GM12878 (cell line): ENCODE results near the gene HAGHL. TPM values are rescaled to one million over a fixed set of nuclear protein-coding genes. Genes with fewer than 3 reads are reported as not detected.
"Not testable (repeated sequence)": the region's sequence is repeated elsewhere in the genome, so short reads cannot be mapped to it uniquely, and the experiment has no call there.

Experiments
- ATAC-seq: fragments of 200-7000 bp; cut with Tn5 transposase; 3 replicates; pipeline ENCODE4 v1.9.1; 2020; ENCODE audit warnings: mild to moderate bottlenecking, moderate library complexity
- BruUV-seq: library from RNA; stranded (reverse); fragments of 400-500 nt; replicated peaks from 2 replicates; lab custom pipeline; 2021; lab: Mats Ljungman, UMichigan
- CTCF ChIA-PET: fragments of 300-600 bp; sonication (Branson Sonifier 250); formaldehyde crosslinking; extraction: SDS; loops from one replicate; lab custom pipeline; 2021; ENCODE audit warnings: inconsistent platforms; lab: Yijun Ruan, JAX
- POLR2A ChIA-PET: fragments of 350-600 bp; formaldehyde crosslinking; extraction: SDS; loops from one replicate; lab custom pipeline; 2021; ENCODE audit warnings: inconsistent platforms; lab: Charles Lee
- RAD21 ChIA-PET: fragments of 300-600 bp; sonication (Branson Sonifier 250); formaldehyde crosslinking; loops from one replicate; lab custom pipeline; 2023; ENCODE audit warnings: antibody characterized with exemption; ENCODE audit not compliant: unreplicated experiment; lab: Charles Lee
- SMC1A ChIA-PET: fragments of 300-600 bp; sonication (Branson Sonifier 250); formaldehyde crosslinking; loops from one replicate; lab custom pipeline; 2023; ENCODE audit not compliant: unreplicated experiment, uncharacterized antibody; lab: Charles Lee
- DNase-seq: peaks from one replicate; pipeline ENCODE4 v3.0.0-alpha.2; 2011; ENCODE audit warnings: low read depth, low spot score
- FAIRE-seq: peaks from 3 replicates; lab custom pipeline; 2011; peaks lifted over from hg19 to GRCh38; lab: Jason Lieb, UNC
- H2AFZ ChIP-seq: 2 replicates; pipeline ENCODE4 v1.6.0; 2011; ENCODE audit warnings: low read depth, low read length, control low read depth; ENCODE audit not compliant: control insufficient read depth
- H3K27ac ChIP-seq: 2 replicates; pipeline ENCODE4 v1.5.1; 2011; ENCODE audit warnings: control low read depth; ENCODE audit not compliant: control insufficient read depth, insufficient read depth
- H3K27me3 ChIP-seq, 2 experiments: replicated peaks in 1 of 2; 2 replicates each; pipeline versions ENCODE4 v1.6.0 to v1.6.1; 2011; ENCODE audit warnings: low read length in 1 of 2; ENCODE audit not compliant: control insufficient read depth in 2 of 2, insufficient read depth in 2 of 2
- H3K36me3 ChIP-seq, 2 experiments: 2 replicates each; pipeline ENCODE4 v1.5.1; 2011; ENCODE audit warnings: low read length in 1 of 2; ENCODE audit not compliant: control insufficient read depth in 2 of 2, insufficient read depth in 2 of 2
- H3K4me1 ChIP-seq: 2 replicates; pipeline ENCODE4 v1.6.1; 2011; ENCODE audit warnings: mild to moderate bottlenecking, low read length, moderate library complexity, mixed read lengths; ENCODE audit not compliant: control insufficient read depth, insufficient read depth
- H3K4me2 ChIP-seq: 2 replicates; pipeline ENCODE4 v1.6.0; 2011; ENCODE audit warnings: control low read depth; ENCODE audit not compliant: control insufficient read depth, insufficient read depth
- H3K4me3 ChIP-seq: fragments of 200-600 bp; sonication (generic); 2 replicates; pipeline ENCODE4 v1.5.1; 2016
- H3K79me2 ChIP-seq: 2 replicates; pipeline ENCODE4 v1.6.0; 2011; ENCODE audit warnings: low read length; ENCODE audit not compliant: control insufficient read depth, insufficient read depth
- H3K9ac ChIP-seq: 2 replicates; pipeline ENCODE4 v1.8.0; 2011; ENCODE audit warnings: low read length, control low read depth, mixed read lengths; ENCODE audit not compliant: control insufficient read depth, insufficient read depth
- H3K9me3 ChIP-seq: replicated peaks from 3 replicates; pipeline ENCODE4 v1.5.1; 2011; ENCODE audit warnings: mild to moderate bottlenecking, low read length; ENCODE audit not compliant: control insufficient read depth, insufficient read depth
- H4K20me1 ChIP-seq: 2 replicates; pipeline ENCODE4 v1.6.0; 2011; ENCODE audit not compliant: control insufficient read depth, insufficient read depth
- BHLHE40 ChIP-seq, 2 experiments: fragments of 450-650 bp in 1 of 2; IDR thresholded peaks; 2 replicates each; pipeline ENCODE4 v1.6.1; 2011 to 2017; ENCODE audit warnings: low read depth in 2 of 2, borderline replicate concordance in 1 of 2, improper control_type of control experiment in 1 of 2, low read length in 1 of 2, mild to moderate bottlenecking in 1 of 2
- MXI1 ChIP-seq: fragments of 150-350 bp; IDR thresholded peaks from 2 replicates; pipeline ENCODE4 v1.6.1; 2011; ENCODE audit warnings: low read depth, mild to moderate bottlenecking, inconsistent platforms, low read length, improper control_type of control experiment
- POLR2A ChIP-seq: IDR thresholded peaks from 2 replicates; pipeline ENCODE4 v1.6.1; 2011; ENCODE audit warnings: low read depth, mild to moderate bottlenecking, low read length
- SREBF1 ChIP-seq: IDR thresholded peaks from 2 replicates; pipeline ENCODE4 v1.6.1; 2012; ENCODE audit warnings: mild to moderate bottlenecking, low read length
- WGBS: methylation state at CpG from one replicate; pipeline ENCODE4 v1.1.6; 2016; ENCODE audit warnings: low lambda C conversion rate; ENCODE audit not compliant: insufficient replicate concordance, insufficient coverage; ENCODE audit errors: missing lambda C conversion rate; 5-methylcytosine and 5-hydroxymethylcytosine counted together
- in situ Hi-C: fragments of 300-500 bp; cut with MboI; formaldehyde crosslinking; loops from 9 replicates; pipeline ENCODE4 v1.14.3; 2018; ENCODE audit warnings: mixed read lengths
- intact Hi-C: fragments of 100-400 bp; cut with micrococcal nuclease; formaldehyde crosslinking; loops from one replicate; pipeline ENCODE4 v1.14.2; 2022; ENCODE audit not compliant: unreplicated experiment
- polyA plus RNA-seq, 11 experiments: library from polyadenylated mRNA; depleted of rRNA in 4 of 11; unstranded in 6 of 11; stranded (reverse) in 5 of 11; fragments of >200 nt; fragmentation: Nextera tagmentation in 4 of 11; fragmentation: Illumina TruSeq in 1 of 11; extraction: Ambion mirVana in 4 of 11; extraction: Trizol in 1 of 11; gene quantifications; 1 replicate in 1 of 11; 2 replicates in 10 of 11; pipeline versions ENCODE4 v1.2.1 to v1.2.3, GENCODE V29; 2011 to 2016; ENCODE audit warnings: inconsistent platforms in 2 of 11, missing spikeins in 2 of 11, low read depth in 1 of 11
- total RNA-seq, 4 experiments: library from RNA; depleted of rRNA in 3 of 4; stranded (reverse); fragments of >200 nt in 3 of 4; fragmentation: Illumina TruSeq in 1 of 4; extraction: Trizol in 1 of 4; gene quantifications; 2 replicates each; pipeline versions ENCODE4 v1.2.1 to v1.2.3, GENCODE V29; 2013 to 2021

The HAGHL gene
- total and polyA plus RNA-seq, 10 of the 15 experiments (the other 5 are each of a cell fraction or from before 2014, with no cell fraction given) = 0.23 to 44.6 (median 16.4) TPM

- TF ChIP-seq POLR2A (peak; percentile 56), SREBF1 (no peak), MXI1 (no peak), BHLHE40 (IDR thresholded peaks at IDR 0.05; ENCODE audit: borderline replicate concordance in 1 of 2, low read depth in 2 of 2, low read length in 1 of 2) (no peak)
Observed at GRCh38 chr16:689175-689897, 37.6 kb upstream of the HAGHL start (continued).

GRCh38 chr16:691242-691641, 35.7 kb upstream of the HAGHL start:
- H3K9ac ChIP-seq, H2AFZ ChIP-seq, FAIRE-seq, SMC1A ChIA-PET, DNase-seq, H3K27me3 ChIP-seq, H3K36me3 ChIP-seq, in situ Hi-C loops, ATAC-seq, CTCF ChIA-PET, H3K27ac ChIP-seq, intact Hi-C loops, BruUV-seq, H3K9me3 ChIP-seq, H4K20me1 ChIP-seq, RAD21 ChIA-PET, POLR2A ChIA-PET, H3K4me2 ChIP-seq, H3K79me2 ChIP-seq, H3K4me3 ChIP-seq: not testable (repeated sequence)
- WGBS = 72% methylated on average over 16 of the region's 16 CpGs
- peaks cover 12% of the 10 kb centered on the region for H3K4me1 ChIP-seq
